GM21367 (cell line): ENCODE measurements around the gene CYP27B1.
"Not testable (repeated sequence)": the region's sequence is repeated elsewhere in the genome, so short reads cannot be mapped to it uniquely, and the experiment has no call there.

Source experiments
- ATAC-seq: cut with Tn5 transposase; IDR thresholded peaks from one replicate; pipeline ENCODE4 v1.9.1; 2021; ENCODE audit not compliant: unreplicated experiment

CYP27B1 gene

GRCh38 chr12:57723630-57723962, 43.3 kb downstream of the CYP27B1 start:
- ATAC-seq, result no peak

- no peak for ATAC-seq
Measured at GRCh38 chr12:57722716-57723629, 43.9 kb downstream of the CYP27B1 start.

- ATAC-seq, result not testable (repeated sequence)
Measured at GRCh38 chr12:57721846-57722608, 44.9 kb downstream of the CYP27B1 start.

- ATAC-seq, result no peak
Measured at GRCh38 chr12:57720606-57721595, 46.0 kb downstream of the CYP27B1 start.

- ATAC-seq, result no peak
Measured at GRCh38 chr12:57719777-57720605, 46.9 kb downstream of the CYP27B1 start.

- ATAC-seq, result no peak
Measured at GRCh38 chr12:57718641-57719528, 48.0 kb downstream of the CYP27B1 start.

GRCh38 chr12:57717846-57718640, 48.8 kb downstream of the CYP27B1 start:
- ATAC-seq, result no peak

GRCh38 chr12:57717131-57717530, 49.7 kb downstream of the CYP27B1 start:
- no peak for ATAC-seq

- no peak for ATAC-seq
Measured at GRCh38 chr12:57716305-57716704, 50.6 kb downstream of the CYP27B1 start.

- ATAC-seq, result no peak
Measured at GRCh38 chr12:57715786-57716185, 51.1 kb downstream of the CYP27B1 start.

- not testable (repeated sequence) for ATAC-seq
Measured at GRCh38 chr12:57715036-57715748, 51.7 kb downstream of the CYP27B1 start.

- ATAC-seq, result no peak
Measured at GRCh38 chr12:57713209-57713608, 53.7 kb downstream of the CYP27B1 start.

GRCh38 chr12:57712701-57713100, 54.2 kb downstream of the CYP27B1 start:
- no peak for ATAC-seq
